ENCODE measurements around the gene COG4.

- no peak for TF ChIP-seq CTCF (IDR thresholded peaks at IDR 0.05; ENCODE audit: low read depth, low read length)
- TF ChIP-seq MYC (IDR thresholded peaks at IDR 0.05; ENCODE audit: low read depth, low read length): no peak
- TF ChIP-seq MAX (IDR thresholded peaks at IDR 0.05; ENCODE audit: low read depth, low read length): no peak
- no peak for TF ChIP-seq POLR2A (IDR thresholded peaks at IDR 0.05; ENCODE audit: extremely low read depth, insufficient read length)
Measured at GRCh38 chr16:70572050-70572925, 48.9 kb upstream of the COG4 start.

Data from NB4 (cell line).